ENCODE measurements around the gene RNF144A.

Gene RNF144A

DNA sequence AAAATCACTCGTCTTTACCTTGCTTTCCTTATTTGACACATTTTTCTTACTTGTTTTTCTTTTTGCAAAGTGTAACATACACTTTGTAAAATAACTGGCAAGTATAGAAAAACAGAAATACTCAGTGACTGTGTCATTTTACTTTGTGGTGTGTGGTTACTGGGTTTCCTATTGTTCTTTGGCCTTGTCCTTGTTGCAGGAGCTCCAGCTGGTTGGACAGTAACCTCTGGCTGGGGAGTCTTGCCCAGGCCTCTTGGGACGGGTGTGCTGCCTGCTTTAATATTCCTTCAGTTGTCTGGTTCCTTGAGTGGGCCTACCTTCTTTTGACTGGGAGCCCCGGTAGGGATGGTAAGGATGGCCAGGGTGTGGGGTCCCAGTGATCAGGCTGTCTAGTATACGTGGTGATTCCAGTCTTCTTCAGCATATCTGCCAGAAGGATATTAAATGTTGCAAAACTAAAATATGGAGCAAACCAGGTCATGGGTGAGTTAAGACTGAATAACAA is 53.8 kb downstream of the RNF144A start:
- Histone ChIP-seq H3K4me1 (ENCODE audit: low read length) (no peaks in the 10 kb centered on the region), H3K79me2 (ENCODE audit: low read length) (no peaks in the 10 kb centered on the region), H3K9me3 (replicated peaks; ENCODE audit: insufficient read depth, low read length) (no peaks in the 10 kb centered on the region), H3K27ac (ENCODE audit: low read length) (no peak overlapping the region), H3K9ac (ENCODE audit: low read length) (no peak overlapping the region), H3K9me2 (replicated peaks; ENCODE audit: insufficient read depth, low read length) (no peaks in the 10 kb centered on the region), H3K4me3 (ENCODE audit: low read length) (no peak overlapping the region), H3K27me3 (replicated peaks; ENCODE audit: insufficient read depth, low read length) (no peaks in the 10 kb centered on the region), H2AFZ (ENCODE audit: low read length) (no peak overlapping the region), H4K20me1 (ENCODE audit: insufficient read depth, low read length) (no peaks in the 10 kb centered on the region), H3K36me3 (replicated peaks; ENCODE audit: insufficient read depth, low read length) (no peaks in the 10 kb centered on the region), H3K4me2 (ENCODE audit: low read depth, low read length) (no peak overlapping the region), H3F3A (ENCODE audit: insufficient read depth, low read length) (no peaks in the 10 kb centered on the region)
- TF ChIP-seq EZH2 (optimal IDR thresholded peaks at IDR 0.05; ENCODE audit: low read depth, low read length) (no peak), EZH2phosphoT487 (IDR thresholded peaks at IDR 0.05; ENCODE audit: low read length) (no peak)
- TF ChIP-seq, protein P1, sequence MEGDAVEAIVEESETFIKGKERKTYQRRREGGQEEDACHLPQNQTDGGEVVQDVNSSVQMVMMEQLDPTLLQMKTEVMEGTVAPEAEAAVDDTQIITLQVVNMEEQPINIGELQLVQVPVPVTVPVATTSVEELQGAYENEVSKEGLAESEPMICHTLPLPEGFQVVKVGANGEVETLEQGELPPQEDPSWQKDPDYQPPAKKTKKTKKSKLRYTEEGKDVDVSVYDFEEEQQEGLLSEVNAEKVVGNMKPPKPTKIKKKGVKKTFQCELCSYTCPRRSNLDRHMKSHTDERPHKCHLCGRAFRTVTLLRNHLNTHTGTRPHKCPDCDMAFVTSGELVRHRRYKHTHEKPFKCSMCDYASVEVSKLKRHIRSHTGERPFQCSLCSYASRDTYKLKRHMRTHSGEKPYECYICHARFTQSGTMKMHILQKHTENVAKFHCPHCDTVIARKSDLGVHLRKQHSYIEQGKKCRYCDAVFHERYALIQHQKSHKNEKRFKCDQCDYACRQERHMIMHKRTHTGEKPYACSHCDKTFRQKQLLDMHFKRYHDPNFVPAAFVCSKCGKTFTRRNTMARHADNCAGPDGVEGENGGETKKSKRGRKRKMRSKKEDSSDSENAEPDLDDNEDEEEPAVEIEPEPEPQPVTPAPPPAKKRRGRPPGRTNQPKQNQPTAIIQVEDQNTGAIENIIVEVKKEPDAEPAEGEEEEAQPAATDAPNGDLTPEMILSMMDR (IDR thresholded peaks at IDR 0.05; ENCODE audit: low read length), result no peak
- no peak for DNase-seq

DNA sequence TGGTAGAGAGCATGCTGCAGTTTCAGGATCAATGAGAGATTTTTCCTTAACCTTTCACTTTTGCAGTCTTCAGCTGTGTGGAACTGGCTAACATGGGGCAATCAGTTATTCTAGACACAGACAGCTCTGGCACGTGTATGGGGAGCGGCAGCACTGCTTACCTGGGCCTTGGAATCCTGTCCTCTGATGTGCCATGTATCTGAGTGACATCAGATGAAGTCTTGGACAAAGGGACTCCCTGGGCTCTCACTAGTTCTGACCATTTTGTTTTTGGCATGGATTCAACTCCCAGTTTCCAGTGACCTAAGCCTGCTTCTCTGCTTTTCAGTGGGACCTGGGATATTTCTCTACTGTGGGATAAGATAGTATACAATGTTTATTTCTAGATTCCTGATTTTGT is 54.3 kb downstream of the RNF144A start:
- H2AFZ ChIP-seq (ENCODE audit: low read length), result no peak overlapping the region
- no peak overlapping the region for H3K27ac ChIP-seq (ENCODE audit: low read length)
- H3K4me1 ChIP-seq (ENCODE audit: low read length), result no peaks in the 10 kb centered on the region
- H3K9ac ChIP-seq (ENCODE audit: low read length), result no peak overlapping the region
- H3K4me3 ChIP-seq (ENCODE audit: low read length), result no peak overlapping the region
- no peaks in the 10 kb centered on the region for H3K9me2 ChIP-seq (replicated peaks; ENCODE audit: insufficient read depth, low read length)
- H4K20me1 ChIP-seq (ENCODE audit: insufficient read depth, low read length), result no peaks in the 10 kb centered on the region
- DNase-seq, result no peak
- H3F3A ChIP-seq (ENCODE audit: insufficient read depth, low read length), result no peaks in the 10 kb centered on the region
- no peaks in the 10 kb centered on the region for H3K79me2 ChIP-seq (ENCODE audit: low read length)
- H3K4me2 ChIP-seq (ENCODE audit: low read depth, low read length), result no peak overlapping the region
- TF ChIP-seq EZH2 (optimal IDR thresholded peaks at IDR 0.05; ENCODE audit: low read depth, low read length), result no peak
- TF ChIP-seq, protein P1 (IDR thresholded peaks at IDR 0.05; ENCODE audit: low read length), result no peak
- TF ChIP-seq EZH2phosphoT487 (IDR thresholded peaks at IDR 0.05; ENCODE audit: low read length), result no peak
- no peaks in the 10 kb centered on the region for H3K9me3 ChIP-seq (replicated peaks; ENCODE audit: insufficient read depth, low read length)
- no peaks in the 10 kb centered on the region for H3K36me3 ChIP-seq (replicated peaks; ENCODE audit: insufficient read depth, low read length)
- H3K27me3 ChIP-seq (replicated peaks; ENCODE audit: insufficient read depth, low read length), result no peaks in the 10 kb centered on the region

DNA sequence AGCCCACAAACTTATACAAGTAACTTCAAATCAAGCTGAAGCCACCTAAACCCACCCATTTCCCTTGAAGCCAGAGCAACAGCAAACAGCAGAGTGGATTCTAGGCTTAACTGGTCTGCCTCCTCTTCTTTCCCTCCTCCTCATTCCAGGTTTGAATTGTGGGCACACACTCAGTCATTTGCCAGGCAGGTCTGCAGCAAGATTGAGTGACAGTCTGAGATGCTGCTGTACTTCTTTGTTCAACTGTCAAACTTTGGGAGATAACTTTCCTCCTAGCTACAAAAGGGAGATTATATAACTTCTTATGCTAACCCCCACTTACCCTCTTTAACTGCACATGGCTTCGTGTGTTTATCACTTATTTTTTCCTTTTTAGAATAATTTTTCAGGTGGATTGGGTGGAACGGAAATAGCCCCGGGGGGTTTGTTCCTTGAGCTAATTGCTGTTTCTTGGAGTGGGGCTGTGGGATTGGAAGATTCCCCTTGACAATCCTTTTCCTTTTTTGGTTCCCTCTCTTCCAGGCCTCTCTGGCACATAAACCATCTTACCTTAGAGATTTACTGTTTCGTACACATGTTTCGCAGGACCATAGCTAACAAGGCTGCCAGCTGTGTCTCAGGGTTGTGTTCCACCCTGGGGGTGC is 55.0 kb downstream of the RNF144A start:
- Histone ChIP-seq H3K4me2 (ENCODE audit: low read depth, low read length) (no peak overlapping the region), H3K27ac (ENCODE audit: low read length) (no peak overlapping the region), H3K4me1 (ENCODE audit: low read length) (no peaks in the 10 kb centered on the region), H3K4me3 (ENCODE audit: low read length) (no peak overlapping the region), H3F3A (ENCODE audit: insufficient read depth, low read length) (no peaks in the 10 kb centered on the region), H3K79me2 (ENCODE audit: low read length) (no peaks in the 10 kb centered on the region), H2AFZ (ENCODE audit: low read length) (no peak overlapping the region), H3K27me3 (replicated peaks; ENCODE audit: insufficient read depth, low read length) (no peaks in the 10 kb centered on the region), H3K36me3 (replicated peaks; ENCODE audit: insufficient read depth, low read length) (no peaks in the 10 kb centered on the region), H3K9me2 (replicated peaks; ENCODE audit: insufficient read depth, low read length) (no peaks in the 10 kb centered on the region), H3K9me3 (replicated peaks; ENCODE audit: insufficient read depth, low read length) (no peaks in the 10 kb centered on the region), H3K9ac (ENCODE audit: low read length) (no peak overlapping the region), H4K20me1 (ENCODE audit: insufficient read depth, low read length) (no peaks in the 10 kb centered on the region)
- DNase-seq, result no peak
- no peak for TF ChIP-seq EZH2phosphoT487 (IDR thresholded peaks at IDR 0.05; ENCODE audit: low read length)
- no peak for TF ChIP-seq EZH2 (optimal IDR thresholded peaks at IDR 0.05; ENCODE audit: low read depth, low read length)
- TF ChIP-seq, protein P1 (IDR thresholded peaks at IDR 0.05; ENCODE audit: low read length), result no peak

All from MM.1S (cell line).